ENCODE data around the gene RXFP4.

RXFP4 gene

GRCh38 chr1:155951753-155952504 lies 10.5 kb downstream of the RXFP4 start:
- peaks cover 6 to 94% (median 89%) of the 10 kb centered on the region in 5 donors for H3K36me3 ChIP-seq (ENCODE audit: control insufficient read depth in 5 of 5, insufficient read depth in 5 of 5, low read length in 5 of 5)
- no peak overlapping the region for H3K4me3 ChIP-seq (ENCODE audit: low read depth in 1 of 5, low read length in 5 of 5)
- no peaks in the 10 kb centered on the region for H3K9me3 ChIP-seq (ENCODE audit: control insufficient read depth in 5 of 5, low read length in 5 of 5)
- H3K27ac ChIP-seq (ENCODE audit: low read depth, low read length) = no peak overlapping the region
- no peaks in the 10 kb centered on the region for H3K27me3 ChIP-seq (ENCODE audit: control insufficient read depth in 5 of 5, insufficient read depth in 4 of 5, low read length in 5 of 5)
- H3K4me1 ChIP-seq (ENCODE audit: control insufficient read depth in 5 of 5, insufficient read depth in 5 of 5, low read length in 5 of 5) = peaks cover 0 to 4% (median 0%) of the 10 kb centered on the region in 5 donors
- no peak overlapping the region for H3K9ac ChIP-seq (ENCODE audit: low read length in 5 of 5)

- Histone ChIP-seq H3K4me3 (ENCODE audit: low read depth in 1 of 5, low read length in 5 of 5) (no peak overlapping the region), H3K9ac (ENCODE audit: low read length in 5 of 5) (no peak overlapping the region), H3K36me3 (ENCODE audit: control insufficient read depth in 5 of 5, insufficient read depth in 5 of 5, low read length in 5 of 5) (peaks cover 11 to 94% (median 89%) of the 10 kb centered on the region in 5 donors), H3K27me3 (ENCODE audit: control insufficient read depth in 5 of 5, insufficient read depth in 4 of 5, low read length in 5 of 5) (no peaks in the 10 kb centered on the region), H3K4me1 (ENCODE audit: control insufficient read depth in 5 of 5, insufficient read depth in 5 of 5, low read length in 5 of 5) (no peaks in the 10 kb centered on the region), H3K9me3 (ENCODE audit: control insufficient read depth in 5 of 5, low read length in 5 of 5) (no peaks in the 10 kb centered on the region), H3K27ac (ENCODE audit: low read depth, low read length) (no peak overlapping the region)
These were observed 11.1 kb downstream of the RXFP4 start for GRCh38 chr1:155952505-155952890.

- peaks cover 17 to 95% (median 89%) of the 10 kb centered on the region in 5 donors for H3K36me3 ChIP-seq (ENCODE audit: control insufficient read depth in 5 of 5, insufficient read depth in 5 of 5, low read length in 5 of 5)
- no peaks in the 10 kb centered on the region for H3K4me1 ChIP-seq (ENCODE audit: control insufficient read depth in 5 of 5, insufficient read depth in 5 of 5, low read length in 5 of 5)
- no peaks in the 10 kb centered on the region for H3K27me3 ChIP-seq (ENCODE audit: control insufficient read depth in 5 of 5, insufficient read depth in 4 of 5, low read length in 5 of 5)
- no peak overlapping the region for H3K9ac ChIP-seq (ENCODE audit: low read length in 5 of 5)
- H3K9me3 ChIP-seq (ENCODE audit: control insufficient read depth in 5 of 5, low read length in 5 of 5) = no peaks in the 10 kb centered on the region
- no peak overlapping the region for H3K4me3 ChIP-seq (ENCODE audit: low read depth in 1 of 5, low read length in 5 of 5)
- no peak overlapping the region for H3K27ac ChIP-seq (ENCODE audit: low read depth, low read length)
These were observed 13.2 kb downstream of the RXFP4 start for GRCh38 chr1:155954645-155955044.

DNA sequence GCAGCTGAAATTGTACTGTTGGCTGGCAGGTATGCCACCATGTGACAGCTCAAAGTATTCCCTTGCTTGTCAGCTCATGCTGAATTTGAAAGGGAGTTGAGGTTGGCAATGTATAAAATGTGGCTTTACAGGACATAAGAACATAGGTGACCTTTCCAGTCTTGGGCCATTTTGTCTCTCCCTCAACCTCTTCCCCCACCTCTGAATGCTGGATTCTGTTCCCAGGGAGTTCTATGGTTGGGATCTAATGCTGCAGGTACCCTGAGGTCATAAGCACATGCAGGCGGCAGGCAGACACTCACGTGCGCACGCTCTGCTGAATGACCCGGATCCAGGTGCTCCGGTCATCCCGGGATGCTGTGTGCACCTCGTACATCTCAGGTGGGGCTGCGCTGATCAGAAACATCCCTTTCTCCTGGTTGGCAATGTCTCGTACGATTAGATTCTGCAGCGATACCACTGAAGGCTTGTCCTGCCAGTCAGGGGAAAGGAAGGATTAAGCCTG lies 16.0 kb downstream of the RXFP4 start:
- Histone ChIP-seq H3K27ac (ENCODE audit: low read depth, low read length) (no peak overlapping the region), H3K4me1 (ENCODE audit: control insufficient read depth in 5 of 5, insufficient read depth in 5 of 5, low read length in 5 of 5) (peaks cover 6 to 17% (median 11%) of the 10 kb centered on the region in 5 donors), H3K4me3 (ENCODE audit: low read depth in 1 of 5, low read length in 5 of 5) (no peak overlapping the region), H3K9me3 (ENCODE audit: control insufficient read depth in 5 of 5, low read length in 5 of 5) (no peaks in the 10 kb centered on the region), H3K9ac (ENCODE audit: low read length in 5 of 5) (no peak overlapping the region), H3K36me3 (ENCODE audit: control insufficient read depth in 5 of 5, insufficient read depth in 5 of 5, low read length in 5 of 5) (peaks cover 17 to 94% (median 88%) of the 10 kb centered on the region in 5 donors), H3K27me3 (ENCODE audit: control insufficient read depth in 5 of 5, insufficient read depth in 4 of 5, low read length in 5 of 5) (no peaks in the 10 kb centered on the region)

- Histone ChIP-seq H3K9me3 (ENCODE audit: control insufficient read depth in 5 of 5, low read length in 5 of 5) (no peaks in the 10 kb centered on the region), H3K4me3 (ENCODE audit: low read depth in 1 of 5, low read length in 5 of 5) (no peak overlapping the region), H3K27me3 (ENCODE audit: control insufficient read depth in 5 of 5, insufficient read depth in 4 of 5, low read length in 5 of 5) (no peaks in the 10 kb centered on the region), H3K4me1 (ENCODE audit: control insufficient read depth in 5 of 5, insufficient read depth in 5 of 5, low read length in 5 of 5) (peaks cover 6 to 26% (median 18%) of the 10 kb centered on the region in 5 donors), H3K36me3 (ENCODE audit: control insufficient read depth in 5 of 5, insufficient read depth in 5 of 5, low read length in 5 of 5) (peaks cover 14 to 89% (median 84%) of the 10 kb centered on the region in 5 donors), H3K27ac (ENCODE audit: low read depth, low read length) (no peak overlapping the region), H3K9ac (ENCODE audit: low read length in 5 of 5) (no peak overlapping the region)
These were observed 18.8 kb downstream of the RXFP4 start for GRCh38 chr1:155960081-155960745.

DNA sequence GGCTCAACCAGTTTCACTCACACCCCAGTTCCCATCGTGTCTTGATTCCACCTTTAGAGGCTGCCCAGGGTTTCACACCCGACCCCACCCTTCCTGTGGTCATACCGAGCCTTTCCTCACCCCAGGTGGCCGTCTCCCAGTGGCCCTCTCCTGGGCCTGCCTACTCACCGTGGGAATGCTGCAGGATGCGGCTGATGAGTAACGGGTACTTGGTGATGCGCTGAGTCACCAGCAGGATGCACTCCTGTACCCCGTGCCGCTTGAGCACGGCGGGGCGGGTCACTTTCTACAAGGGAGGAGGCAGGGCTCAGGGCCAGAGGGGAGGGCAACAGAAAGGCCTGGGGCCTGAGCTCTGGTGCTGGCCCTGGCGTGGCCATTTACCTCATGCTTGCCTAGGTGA lies 20.5 kb downstream of the RXFP4 start:
- H3K4me1 ChIP-seq (ENCODE audit: control insufficient read depth in 5 of 5, insufficient read depth in 5 of 5, low read length in 5 of 5) = peaks cover 8 to 41% (median 27%) of the 10 kb centered on the region in 5 donors
- H3K9me3 ChIP-seq (ENCODE audit: control insufficient read depth in 5 of 5, low read length in 5 of 5) = no peaks in the 10 kb centered on the region
- H3K4me3 ChIP-seq (ENCODE audit: low read depth in 1 of 5, low read length in 5 of 5) = no peak overlapping the region
- peaks cover 14 to 90% (median 86%) of the 10 kb centered on the region in 5 donors for H3K36me3 ChIP-seq (ENCODE audit: control insufficient read depth in 5 of 5, insufficient read depth in 5 of 5, low read length in 5 of 5)
- H3K27ac ChIP-seq (ENCODE audit: low read depth, low read length) = peak overlapping the region; percentile 69
- no peaks in the 10 kb centered on the region for H3K27me3 ChIP-seq (ENCODE audit: control insufficient read depth in 5 of 5, insufficient read depth in 4 of 5, low read length in 5 of 5)
- H3K9ac ChIP-seq (ENCODE audit: low read length in 5 of 5) = peak overlapping the region in 2 of 5 donors; percentile 16 to 35

DNA sequence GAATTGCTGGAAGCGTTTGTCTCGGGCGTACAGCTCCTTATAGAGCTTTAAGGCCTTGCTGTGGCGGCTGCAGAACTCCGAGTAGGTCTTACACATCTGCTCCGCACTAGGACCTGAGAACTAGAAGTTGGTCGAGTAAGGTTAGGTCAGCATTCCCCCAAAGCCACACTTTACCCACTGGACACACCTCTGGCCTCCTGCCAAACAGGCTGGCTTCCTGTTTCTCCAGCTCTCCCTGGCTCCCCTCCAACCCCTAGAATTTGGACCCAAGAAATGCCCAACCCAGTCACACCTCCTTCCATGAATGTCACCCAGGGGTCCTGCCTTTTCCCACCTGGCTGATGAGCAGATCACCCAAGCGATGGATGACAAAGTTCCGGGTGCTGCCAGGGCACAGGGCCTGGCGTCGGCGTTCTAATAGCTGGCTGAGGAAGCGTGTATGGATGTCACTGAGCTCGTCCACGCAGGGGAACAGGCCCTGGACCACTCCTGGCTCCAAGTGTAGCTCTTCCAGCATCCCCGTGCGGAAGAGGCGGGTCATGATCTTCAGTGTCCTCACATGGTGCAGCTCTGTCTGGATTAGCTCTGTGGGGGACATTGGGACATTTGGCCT lies 21.3 kb downstream of the RXFP4 start:
- no peak overlapping the region for H3K9ac ChIP-seq (ENCODE audit: low read length in 5 of 5)
- no peak overlapping the region for H3K4me3 ChIP-seq (ENCODE audit: low read depth in 1 of 5, low read length in 5 of 5)
- no peaks in the 10 kb centered on the region for H3K9me3 ChIP-seq (ENCODE audit: control insufficient read depth in 5 of 5, low read length in 5 of 5)
- H3K4me1 ChIP-seq (ENCODE audit: control insufficient read depth in 5 of 5, insufficient read depth in 5 of 5, low read length in 5 of 5) = peaks cover 13 to 49% (median 34%) of the 10 kb centered on the region in 5 donors
- H3K27me3 ChIP-seq (ENCODE audit: control insufficient read depth in 5 of 5, insufficient read depth in 4 of 5, low read length in 5 of 5) = no peaks in the 10 kb centered on the region
- peak overlapping the region; percentile 69 for H3K27ac ChIP-seq (ENCODE audit: low read depth, low read length)
- H3K36me3 ChIP-seq (ENCODE audit: control insufficient read depth in 5 of 5, insufficient read depth in 5 of 5, low read length in 5 of 5) = peaks cover 8 to 90% (median 86%) of the 10 kb centered on the region in 5 donors

- no peak overlapping the region for H3K9ac ChIP-seq (ENCODE audit: low read length in 5 of 5)
- no peak overlapping the region for H3K4me3 ChIP-seq (ENCODE audit: low read depth in 1 of 5, low read length in 5 of 5)
- H3K9me3 ChIP-seq (ENCODE audit: control insufficient read depth in 5 of 5, low read length in 5 of 5) = no peaks in the 10 kb centered on the region
- H3K27ac ChIP-seq (ENCODE audit: low read depth, low read length) = no peak overlapping the region
- H3K4me1 ChIP-seq (ENCODE audit: control insufficient read depth in 5 of 5, insufficient read depth in 5 of 5, low read length in 5 of 5) = peaks cover 21 to 64% (median 49%) of the 10 kb centered on the region in 5 donors
- H3K36me3 ChIP-seq (ENCODE audit: control insufficient read depth in 5 of 5, insufficient read depth in 5 of 5, low read length in 5 of 5) = peaks cover 3 to 91% (median 85%) of the 10 kb centered on the region in 5 donors
- H3K27me3 ChIP-seq (ENCODE audit: control insufficient read depth in 5 of 5, insufficient read depth in 4 of 5, low read length in 5 of 5) = no peaks in the 10 kb centered on the region
These were observed 22.8 kb downstream of the RXFP4 start for GRCh38 chr1:155964193-155964592.

GRCh38 chr1:155966135-155966534 lies 24.7 kb downstream of the RXFP4 start:
- peaks cover 3 to 80% (median 75%) of the 10 kb centered on the region in 5 donors for H3K36me3 ChIP-seq (ENCODE audit: control insufficient read depth in 5 of 5, insufficient read depth in 5 of 5, low read length in 5 of 5)
- H3K4me3 ChIP-seq (ENCODE audit: low read depth in 1 of 5, low read length in 5 of 5) = no peak overlapping the region
- H3K9me3 ChIP-seq (ENCODE audit: control insufficient read depth in 5 of 5, low read length in 5 of 5) = no peaks in the 10 kb centered on the region
- peak overlapping the region; percentile 81 for H3K27ac ChIP-seq (ENCODE audit: low read depth, low read length)
- H3K9ac ChIP-seq (ENCODE audit: low read length in 5 of 5) = no peak overlapping the region
- no peaks in the 10 kb centered on the region for H3K27me3 ChIP-seq (ENCODE audit: control insufficient read depth in 5 of 5, insufficient read depth in 4 of 5, low read length in 5 of 5)
- H3K4me1 ChIP-seq (ENCODE audit: control insufficient read depth in 5 of 5, insufficient read depth in 5 of 5, low read length in 5 of 5) = peaks cover 34 to 79% (median 67%) of the 10 kb centered on the region in 5 donors
